Osteoblast (primary cell): ENCODE data around the gene PIGR. TPM values are rescaled to one million over a fixed set of nuclear protein-coding genes. Genes with fewer than 3 reads are reported as not detected.

Experiments
- DNase-seq: peaks from one replicate; pipeline ENCODE4 v3.0.0; 2011; ENCODE audit warnings: low spot score, mixed read lengths; ENCODE audit not compliant: insufficient read length; ENCODE audit errors: missing footprints
- H2AFZ ChIP-seq: 2 replicates; pipeline ENCODE4 v1.6.0; 2011; ENCODE audit warnings: mild to moderate bottlenecking, low read length
- H3K27ac ChIP-seq: 2 replicates; pipeline ENCODE4 v1.5.1; 2011; ENCODE audit warnings: mild to moderate bottlenecking, low read depth, low read length, moderate library complexity
- H3K27me3 ChIP-seq: 2 replicates; pipeline ENCODE4 v1.6.0; 2012; ENCODE audit warnings: mild to moderate bottlenecking, control low read depth, inconsistent platforms, low read length, moderate library complexity; ENCODE audit not compliant: insufficient read depth
- H3K36me3 ChIP-seq: 2 replicates; pipeline ENCODE4 v1.5.1; 2011; ENCODE audit warnings: mild to moderate bottlenecking, low read length, control low read depth, moderate library complexity; ENCODE audit not compliant: insufficient read depth
- H3K4me1 ChIP-seq: 2 replicates; pipeline ENCODE4 v1.5.1; 2011; ENCODE audit warnings: mild to moderate bottlenecking, low read length, control low read depth, moderate library complexity; ENCODE audit not compliant: insufficient read depth
- H3K4me2 ChIP-seq: 2 replicates; pipeline ENCODE4 v1.6.0; 2011; ENCODE audit warnings: mild to moderate bottlenecking, low read length; ENCODE audit not compliant: insufficient read depth
- H3K4me3 ChIP-seq: fragments of 200-600 bp; sonication (generic); 3 replicates; pipeline ENCODE4 v1.5.1; 2012; ENCODE audit warnings: mild to moderate bottlenecking, low read length, inconsistent platforms; ENCODE audit not compliant: insufficient read depth
- H3K79me2 ChIP-seq: 2 replicates; pipeline ENCODE4 v1.6.0; 2012; ENCODE audit warnings: mild to moderate bottlenecking, low read length, control low read depth, inconsistent platforms; ENCODE audit not compliant: insufficient read depth
- H3K9me3 ChIP-seq: 2 replicates; pipeline ENCODE4 v1.5.1; 2011; ENCODE audit warnings: low read depth, low read length, control low read depth
- H4K20me1 ChIP-seq: 2 replicates; pipeline ENCODE4 v1.6.0; 2012; ENCODE audit warnings: mild to moderate bottlenecking, low read length, control low read depth; ENCODE audit not compliant: insufficient read depth
- total RNA-seq: library from RNA; depleted of rRNA; stranded (reverse); fragments of >200 nt; gene quantifications from 2 replicates; pipeline ENCODE4 v1.2.3, GENCODE V29; 2012
- TF ChIP-seq, protein P1 (sequence below): IDR thresholded peaks from 2 replicates; pipeline ENCODE4 v1.5.1; 2011; ENCODE audit warnings: mild to moderate bottlenecking, low read depth, low read length, moderate library complexity; ENCODE audit errors: extremely low read depth

Gene PIGR
- total RNA-seq, 1 donor = not detected

DNA sequence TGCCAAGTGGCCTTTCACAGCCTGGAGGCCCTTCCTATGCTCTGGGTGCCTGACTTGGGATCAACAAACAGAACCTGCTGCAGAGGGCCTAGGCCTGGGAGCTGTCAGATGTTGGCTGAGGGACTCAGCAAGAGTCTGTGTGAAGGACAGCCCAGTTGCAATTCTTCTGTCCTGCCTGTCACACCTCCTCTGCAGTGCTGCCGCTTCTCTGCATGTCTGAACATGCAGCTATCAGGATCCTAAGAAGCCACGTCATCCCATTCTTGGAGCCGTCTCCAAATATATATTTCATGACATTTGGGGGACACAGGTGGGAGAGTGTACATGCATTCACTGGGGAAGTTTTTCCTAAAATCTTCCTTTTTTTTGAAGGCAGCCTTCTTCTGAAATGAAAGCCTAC lies 15.4 kb upstream of the PIGR start:
- no peaks in the 10 kb centered on the region for H3K36me3 ChIP-seq

DNA sequence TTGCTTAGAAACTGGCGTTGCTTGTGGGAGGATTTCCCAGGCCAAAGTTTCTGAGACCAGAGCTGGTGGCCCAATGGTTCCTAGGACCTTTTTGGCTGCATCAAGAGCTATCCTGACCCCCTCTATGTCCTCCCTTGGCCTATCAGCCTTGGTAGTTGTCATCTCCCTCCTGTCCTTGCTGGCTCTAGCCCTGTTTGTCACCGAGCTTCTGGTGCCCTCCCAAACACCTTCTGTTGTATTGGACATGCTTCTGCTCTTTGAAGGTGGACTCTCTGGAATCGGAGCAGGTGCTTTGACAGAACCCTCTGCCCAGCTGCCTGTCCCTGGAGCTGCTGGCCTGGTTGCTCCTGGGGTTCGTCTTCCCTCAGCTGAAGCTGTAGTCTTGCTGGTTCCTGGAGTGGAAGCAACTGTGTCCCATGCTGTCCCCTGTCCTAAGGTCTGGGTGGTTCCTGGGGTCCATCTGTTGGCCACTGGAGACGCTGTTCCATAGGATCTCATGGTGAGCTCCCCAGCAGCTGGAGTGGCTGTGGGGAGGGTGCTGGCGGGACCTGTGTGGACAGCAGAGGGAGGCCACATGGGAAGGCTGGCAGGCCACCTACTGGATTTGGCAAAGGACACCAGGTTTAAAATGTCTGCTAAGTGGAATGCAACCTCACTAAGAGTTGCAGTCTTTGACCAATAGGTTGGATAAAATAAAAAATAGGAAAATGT lies 14.6 kb upstream of the PIGR start:
- Histone ChIP-seq H3K4me3 (no peak overlapping the region), H2AFZ (no peak overlapping the region), H3K4me2 (no peak overlapping the region), H3K4me1 (no peaks in the 10 kb centered on the region), H3K79me2 (no peaks in the 10 kb centered on the region), H3K27me3 (peaks cover 5% of the 10 kb centered on the region), H3K9me3 (no peaks in the 10 kb centered on the region), H4K20me1 (no peaks in the 10 kb centered on the region), H3K36me3 (no peaks in the 10 kb centered on the region), H3K27ac (no peak overlapping the region)
- TF ChIP-seq, protein P1, sequence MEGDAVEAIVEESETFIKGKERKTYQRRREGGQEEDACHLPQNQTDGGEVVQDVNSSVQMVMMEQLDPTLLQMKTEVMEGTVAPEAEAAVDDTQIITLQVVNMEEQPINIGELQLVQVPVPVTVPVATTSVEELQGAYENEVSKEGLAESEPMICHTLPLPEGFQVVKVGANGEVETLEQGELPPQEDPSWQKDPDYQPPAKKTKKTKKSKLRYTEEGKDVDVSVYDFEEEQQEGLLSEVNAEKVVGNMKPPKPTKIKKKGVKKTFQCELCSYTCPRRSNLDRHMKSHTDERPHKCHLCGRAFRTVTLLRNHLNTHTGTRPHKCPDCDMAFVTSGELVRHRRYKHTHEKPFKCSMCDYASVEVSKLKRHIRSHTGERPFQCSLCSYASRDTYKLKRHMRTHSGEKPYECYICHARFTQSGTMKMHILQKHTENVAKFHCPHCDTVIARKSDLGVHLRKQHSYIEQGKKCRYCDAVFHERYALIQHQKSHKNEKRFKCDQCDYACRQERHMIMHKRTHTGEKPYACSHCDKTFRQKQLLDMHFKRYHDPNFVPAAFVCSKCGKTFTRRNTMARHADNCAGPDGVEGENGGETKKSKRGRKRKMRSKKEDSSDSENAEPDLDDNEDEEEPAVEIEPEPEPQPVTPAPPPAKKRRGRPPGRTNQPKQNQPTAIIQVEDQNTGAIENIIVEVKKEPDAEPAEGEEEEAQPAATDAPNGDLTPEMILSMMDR = no peak
- DNase-seq = no peak

More for the DNA sequence above, 15.4 kb upstream of the PIGR start:
- no peaks in the 10 kb centered on the region for H3K9me3 ChIP-seq
- H3K27ac ChIP-seq = no peak overlapping the region
- no peaks in the 10 kb centered on the region for H3K4me1 ChIP-seq
- H3K79me2 ChIP-seq = no peaks in the 10 kb centered on the region
- no peak overlapping the region for H3K4me2 ChIP-seq
- no peak overlapping the region for H2AFZ ChIP-seq
- no peak for DNase-seq
- no peak overlapping the region for H3K4me3 ChIP-seq
- H4K20me1 ChIP-seq = no peaks in the 10 kb centered on the region
- TF ChIP-seq, protein P1 = no peak
- H3K27me3 ChIP-seq = no peaks in the 10 kb centered on the region

DNA sequence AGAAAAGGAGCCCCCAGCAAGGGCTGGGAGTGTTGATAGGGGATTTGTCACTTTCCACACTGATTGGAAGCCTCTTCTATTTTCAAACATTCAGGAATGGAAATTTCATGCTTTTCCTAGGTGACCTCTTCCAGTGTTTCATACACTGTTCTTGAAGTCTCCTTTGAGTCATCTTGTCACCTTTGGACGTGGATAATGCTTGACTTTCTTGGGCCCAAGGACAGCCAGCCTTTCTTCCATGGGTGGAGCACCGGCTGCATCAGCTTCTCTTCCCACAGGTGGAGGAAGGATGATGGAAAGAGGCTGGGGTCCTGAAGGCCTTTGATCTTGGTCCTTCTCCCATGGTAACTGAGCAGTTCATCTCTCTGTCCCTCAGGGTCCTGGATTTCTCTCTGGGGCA lies 11.9 kb upstream of the PIGR start:
- Histone ChIP-seq H3K27me3 (peaks cover 8% of the 10 kb centered on the region), H3K4me2 (no peak overlapping the region), H2AFZ (no peak overlapping the region), H3K4me1 (no peaks in the 10 kb centered on the region), H3K36me3 (no peaks in the 10 kb centered on the region), H3K27ac (no peak overlapping the region), H3K9me3 (no peaks in the 10 kb centered on the region), H3K4me3 (no peak overlapping the region), H3K79me2 (no peaks in the 10 kb centered on the region), H4K20me1 (no peaks in the 10 kb centered on the region)
- TF ChIP-seq, protein P1 = no peak
- DNase-seq = no peak

DNA sequence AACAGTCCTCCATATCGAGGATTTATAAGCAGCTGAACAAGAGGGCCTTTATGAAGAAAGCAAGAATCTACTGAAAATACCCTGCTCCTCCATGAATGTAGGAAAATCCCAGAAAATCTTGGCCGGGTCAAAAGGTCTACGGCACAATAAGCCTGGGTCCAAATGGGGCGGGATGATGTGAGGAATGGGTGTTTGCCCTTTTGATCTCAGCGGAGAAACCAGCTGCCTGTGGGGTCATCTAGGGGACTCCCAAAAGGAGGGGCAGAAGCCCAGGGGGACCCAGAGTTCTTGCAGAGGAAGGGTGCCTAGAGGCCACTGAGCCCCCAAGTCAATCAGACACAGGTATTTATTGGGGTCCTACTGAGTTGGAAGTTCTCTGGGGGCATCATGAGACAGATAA lies 11.4 kb upstream of the PIGR start:
- Histone ChIP-seq H3K4me3 (no peak overlapping the region), H3K36me3 (no peaks in the 10 kb centered on the region), H3K27me3 (peaks cover 8% of the 10 kb centered on the region), H3K9me3 (no peaks in the 10 kb centered on the region), H3K79me2 (no peaks in the 10 kb centered on the region), H2AFZ (no peak overlapping the region), H3K4me2 (no peak overlapping the region), H3K27ac (no peak overlapping the region), H3K4me1 (no peaks in the 10 kb centered on the region), H4K20me1 (no peaks in the 10 kb centered on the region)
- DNase-seq = no peak
- TF ChIP-seq, protein P1 = no peak
